Measurements from ENCODE around the gene FER.

- TF ChIP-seq, protein P1, sequence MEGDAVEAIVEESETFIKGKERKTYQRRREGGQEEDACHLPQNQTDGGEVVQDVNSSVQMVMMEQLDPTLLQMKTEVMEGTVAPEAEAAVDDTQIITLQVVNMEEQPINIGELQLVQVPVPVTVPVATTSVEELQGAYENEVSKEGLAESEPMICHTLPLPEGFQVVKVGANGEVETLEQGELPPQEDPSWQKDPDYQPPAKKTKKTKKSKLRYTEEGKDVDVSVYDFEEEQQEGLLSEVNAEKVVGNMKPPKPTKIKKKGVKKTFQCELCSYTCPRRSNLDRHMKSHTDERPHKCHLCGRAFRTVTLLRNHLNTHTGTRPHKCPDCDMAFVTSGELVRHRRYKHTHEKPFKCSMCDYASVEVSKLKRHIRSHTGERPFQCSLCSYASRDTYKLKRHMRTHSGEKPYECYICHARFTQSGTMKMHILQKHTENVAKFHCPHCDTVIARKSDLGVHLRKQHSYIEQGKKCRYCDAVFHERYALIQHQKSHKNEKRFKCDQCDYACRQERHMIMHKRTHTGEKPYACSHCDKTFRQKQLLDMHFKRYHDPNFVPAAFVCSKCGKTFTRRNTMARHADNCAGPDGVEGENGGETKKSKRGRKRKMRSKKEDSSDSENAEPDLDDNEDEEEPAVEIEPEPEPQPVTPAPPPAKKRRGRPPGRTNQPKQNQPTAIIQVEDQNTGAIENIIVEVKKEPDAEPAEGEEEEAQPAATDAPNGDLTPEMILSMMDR (IDR thresholded peaks at IDR 0.05), result no peak
- no peak for TF ChIP-seq POLR2A (IDR thresholded peaks at IDR 0.05)
Observed at GRCh38 chr5:109218818-109219217, 471.1 kb downstream of the FER start.
